ENCODE measurements around the gene WNT8B.

DNA sequence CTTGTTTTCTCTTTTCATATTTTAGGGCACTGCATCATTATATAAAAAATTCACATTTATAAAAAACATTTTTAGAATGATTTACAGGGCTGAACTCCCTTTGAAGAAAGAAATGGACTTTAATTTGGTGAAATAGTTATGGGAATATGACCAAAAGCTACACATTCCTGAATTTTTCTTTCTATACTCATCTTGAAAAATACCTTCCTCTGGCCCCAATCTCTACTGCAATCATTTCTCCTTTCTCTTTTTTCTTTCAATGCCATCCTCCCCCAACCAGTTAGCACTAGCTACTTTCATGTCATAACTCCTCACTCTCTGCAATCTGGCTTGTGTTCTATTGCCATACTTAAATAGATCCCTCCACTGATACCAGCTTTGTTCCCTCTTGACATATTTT, 6.2 kb downstream of the WNT8B start:
- TF ChIP-seq, protein P1, sequence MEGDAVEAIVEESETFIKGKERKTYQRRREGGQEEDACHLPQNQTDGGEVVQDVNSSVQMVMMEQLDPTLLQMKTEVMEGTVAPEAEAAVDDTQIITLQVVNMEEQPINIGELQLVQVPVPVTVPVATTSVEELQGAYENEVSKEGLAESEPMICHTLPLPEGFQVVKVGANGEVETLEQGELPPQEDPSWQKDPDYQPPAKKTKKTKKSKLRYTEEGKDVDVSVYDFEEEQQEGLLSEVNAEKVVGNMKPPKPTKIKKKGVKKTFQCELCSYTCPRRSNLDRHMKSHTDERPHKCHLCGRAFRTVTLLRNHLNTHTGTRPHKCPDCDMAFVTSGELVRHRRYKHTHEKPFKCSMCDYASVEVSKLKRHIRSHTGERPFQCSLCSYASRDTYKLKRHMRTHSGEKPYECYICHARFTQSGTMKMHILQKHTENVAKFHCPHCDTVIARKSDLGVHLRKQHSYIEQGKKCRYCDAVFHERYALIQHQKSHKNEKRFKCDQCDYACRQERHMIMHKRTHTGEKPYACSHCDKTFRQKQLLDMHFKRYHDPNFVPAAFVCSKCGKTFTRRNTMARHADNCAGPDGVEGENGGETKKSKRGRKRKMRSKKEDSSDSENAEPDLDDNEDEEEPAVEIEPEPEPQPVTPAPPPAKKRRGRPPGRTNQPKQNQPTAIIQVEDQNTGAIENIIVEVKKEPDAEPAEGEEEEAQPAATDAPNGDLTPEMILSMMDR (IDR thresholded peaks at IDR 0.05) = no peak
- no peak for TF ChIP-seq POLR2A (IDR thresholded peaks at IDR 0.05)

Data from esophagus squamous epithelium (tissue), 4 donors.